Measurements from ENCODE around the gene HJV. TPM values are rescaled to one million over a fixed set of nuclear protein-coding genes. Genes with fewer than 3 reads are reported as not detected.
"Not testable (repeated sequence)": the region's sequence is repeated elsewhere in the genome, so short reads cannot be mapped to it uniquely, and the experiment has no call there.

The HJV gene
- total RNA-seq, 1 experiment from 2014 or later = not detected

DNA sequence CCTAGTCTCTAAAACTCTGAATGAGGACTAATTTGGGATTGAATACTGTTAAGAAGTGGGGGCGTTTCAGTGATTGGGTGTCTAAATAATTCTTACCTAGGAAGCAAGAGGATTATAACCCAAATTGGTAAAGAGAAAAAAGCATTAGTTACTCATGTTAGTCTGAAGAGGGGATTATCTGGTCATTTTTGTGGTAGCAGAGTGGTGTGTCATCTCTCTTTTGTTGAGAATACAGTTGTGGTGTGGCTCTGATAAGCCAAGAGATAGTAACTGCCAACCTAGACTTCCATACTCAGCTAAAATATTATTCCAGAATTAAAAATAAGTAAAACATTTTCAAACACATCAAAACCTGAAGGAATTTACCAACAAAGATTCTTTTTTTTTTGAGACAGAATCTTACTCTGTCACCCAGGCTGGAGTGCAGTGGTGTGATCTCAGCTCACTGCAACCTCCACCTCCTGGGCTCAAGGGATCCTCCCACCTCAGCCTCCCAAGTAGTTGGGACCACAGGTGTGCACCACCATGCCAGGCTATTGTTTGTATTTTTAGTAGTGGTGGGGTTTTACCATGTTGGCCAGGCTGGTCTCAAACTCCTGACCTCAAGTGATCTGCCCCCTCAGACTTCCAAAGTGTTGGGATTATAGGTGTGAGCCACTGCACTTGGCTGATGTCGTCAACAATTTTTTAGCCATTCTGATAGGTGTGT lies 4.4 kb upstream of the HJV start:
- H3K9me3 Mint-ChIP-seq; H3K27me3 ChIP-seq (ENCODE audit: insufficient read depth, low read length); H3K18ac ChIP-seq (ENCODE audit: insufficient read length, low read depth, low read length); H3K14ac ChIP-seq (ENCODE audit: insufficient read depth, low read length); H3K27ac Mint-ChIP-seq; H3K9ac ChIP-seq (ENCODE audit: extremely low read depth, insufficient read length, low read length); H3K4ac ChIP-seq (ENCODE audit: low read depth, low read length); H4K8ac ChIP-seq (replicated peaks; ENCODE audit: insufficient read length, low read depth, low read length); H3K4me3 Mint-ChIP-seq; H2BK120ac ChIP-seq (ENCODE audit: low read depth, low read length, poor library complexity, severe bottlenecking); H3K23ac ChIP-seq (ENCODE audit: insufficient read length, low read depth, low read length); H3T11ph ChIP-seq (ENCODE audit: low read length); H3K56ac ChIP-seq (ENCODE audit: insufficient read length, low read depth, low read length); H3K36me3 Mint-ChIP-seq (ENCODE audit: insufficient read depth in 1 of 3, low read depth in 3 of 3); DNase-seq; H4K5ac ChIP-seq (ENCODE audit: insufficient read length, low read depth, low read length); H2BK12ac ChIP-seq (ENCODE audit: insufficient read length, low read depth, low read length); H3K27ac ChIP-seq (ENCODE audit: insufficient read length, low read depth, low read length); H2AFZ ChIP-seq (ENCODE audit: low read length); H3K79me2 ChIP-seq (ENCODE audit: insufficient read depth, low read length); H2BK15ac ChIP-seq (ENCODE audit: low read depth, low read length); H3K4me1 ChIP-seq (ENCODE audit: insufficient read depth, low read length); H3K4me1 Mint-ChIP-seq; H2AK5ac ChIP-seq (ENCODE audit: insufficient read length, low read length); H3K27me3 Mint-ChIP-seq (ENCODE audit: low read depth); H4K20me1 ChIP-seq (ENCODE audit: control insufficient read depth, insufficient read depth, insufficient read length); H4K91ac ChIP-seq (ENCODE audit: insufficient read length, low read depth, low read length); H2BK5ac ChIP-seq (ENCODE audit: insufficient read length, low read length); H3K4me2 ChIP-seq (ENCODE audit: insufficient read depth, insufficient read length, low read length); H3K9me3 ChIP-seq (ENCODE audit: control insufficient read depth, low read depth, low read length); H3K79me1 ChIP-seq (ENCODE audit: insufficient read depth, low read depth, low read length, poor library complexity, severe bottlenecking); H3K23me2 ChIP-seq (ENCODE audit: insufficient read length, low read depth, low read length, poor library complexity, severe bottlenecking); H2BK20ac ChIP-seq (ENCODE audit: low read depth, low read length, poor library complexity, severe bottlenecking): not testable (repeated sequence)
- WGBS (ENCODE audit: extremely low coverage, insufficient read length, low lambda C conversion rate) = no CpG with 5 or more reads among the region's 2 CpGs

Data from H9 (cell line).